Muscle layer of duodenum (tissue), 2 donors: ENCODE results near the gene CHTF18.

Experiments
- H3K27ac ChIP-seq: one replicate; pipeline ENCODE4 v1.7.0; 2013; ENCODE audit warnings: mild to moderate bottlenecking, low read length
- H3K27me3 ChIP-seq: one replicate; pipeline ENCODE4 v1.7.0; 2013; ENCODE audit warnings: low read depth, mild to moderate bottlenecking, control low read depth, low read length
- H3K36me3 ChIP-seq, 2 donors: one replicate each; pipeline ENCODE4 v1.7.0; 2013; ENCODE audit warnings: low read length in 2 of 2, control low read depth in 1 of 2, mild to moderate bottlenecking in 1 of 2; ENCODE audit not compliant: insufficient read depth in 2 of 2, control insufficient read depth in 1 of 2
- H3K4me1 ChIP-seq, 2 donors: one replicate each; pipeline ENCODE4 v1.7.0; 2013; ENCODE audit warnings: low read length in 2 of 2, mild to moderate bottlenecking in 2 of 2, control low read depth in 1 of 2, moderate library complexity in 1 of 2; ENCODE audit not compliant: insufficient read depth in 2 of 2, control insufficient read depth in 1 of 2
- H3K4me3 ChIP-seq, 2 donors: one replicate each; pipeline ENCODE4 v1.7.0; 2013; ENCODE audit warnings: low read length in 2 of 2, low read depth in 1 of 2, mild to moderate bottlenecking in 1 of 2
- H3K9me3 ChIP-seq, 2 donors: one replicate each; pipeline ENCODE4 v1.7.0; 2013; ENCODE audit warnings: low read length in 2 of 2, control low read depth in 1 of 2, mild to moderate bottlenecking in 1 of 2; ENCODE audit not compliant: control insufficient read depth in 1 of 2
- donor health status: healthy.

The CHTF18 gene

GRCh38 chr16:797120-797420 is 8.7 kb downstream of the CHTF18 start:
- Histone ChIP-seq H3K4me3 (no peak overlapping the region), H3K9me3 (no peaks in the 10 kb centered on the region), H3K36me3 (no peaks in the 10 kb centered on the region), H3K4me1 (peaks cover 0 to 4% of the 10 kb centered on the region in 2 donors), H3K27me3 (peaks cover 14% of the 10 kb centered on the region), H3K27ac (no peak overlapping the region)

- no peak overlapping the region for H3K27ac ChIP-seq
- no peaks in the 10 kb centered on the region for H3K9me3 ChIP-seq
- peaks cover 0 to 4% of the 10 kb centered on the region in 2 donors for H3K4me1 ChIP-seq
- no peaks in the 10 kb centered on the region for H3K36me3 ChIP-seq
- H3K27me3 ChIP-seq, result peaks cover 17% of the 10 kb centered on the region
- H3K4me3 ChIP-seq, result no peak overlapping the region
Observed at GRCh38 chr16:797686-798085, 9.3 kb downstream of the CHTF18 start.

- H3K36me3 ChIP-seq, result no peaks in the 10 kb centered on the region
Observed at GRCh38 chr16:798666-799065, 10.2 kb downstream of the CHTF18 start.

GRCh38 chr16:799111-799947 is 10.9 kb downstream of the CHTF18 start:
- H3K36me3 ChIP-seq, result no peaks in the 10 kb centered on the region
- H3K27me3 ChIP-seq, result peaks cover 18% of the 10 kb centered on the region
- H3K4me1 ChIP-seq, result peaks cover 0 to 4% of the 10 kb centered on the region in 2 donors
- H3K4me3 ChIP-seq, result no peak overlapping the region
- no peaks in the 10 kb centered on the region for H3K9me3 ChIP-seq
- H3K27ac ChIP-seq, result no peak overlapping the region

More at GRCh38 chr16:798666-799065, 10.2 kb downstream of the CHTF18 start:
- no peaks in the 10 kb centered on the region for H3K9me3 ChIP-seq
- H3K4me3 ChIP-seq, result no peak overlapping the region
- H3K27me3 ChIP-seq, result peaks cover 18% of the 10 kb centered on the region
- peaks cover 0 to 4% of the 10 kb centered on the region in 2 donors for H3K4me1 ChIP-seq
- no peak overlapping the region for H3K27ac ChIP-seq

GRCh38 chr16:799948-800833 is 11.8 kb downstream of the CHTF18 start, which contains the start of gene GNG13:
GNG13 (minus strand) TSS chr16:800734; CDS start chr16:799077, 1,657 bp downstream.
- peaks cover 18% of the 10 kb centered on the region for H3K27me3 ChIP-seq
- H3K4me3 ChIP-seq, result no peak within 1 kb of the TSS
- H3K36me3 ChIP-seq, result no peaks in the 10 kb centered on the region
- H3K27ac ChIP-seq, result no peak within 1 kb of the TSS
- peaks cover 0 to 4% of the 10 kb centered on the region in 2 donors for H3K4me1 ChIP-seq
- no peaks in the 10 kb centered on the region for H3K9me3 ChIP-seq

GRCh38 chr16:800834-801511 is 12.6 kb downstream of the CHTF18 start:
- Histone ChIP-seq H3K9me3 (no peaks in the 10 kb centered on the region), H3K27ac (no peak overlapping the region), H3K36me3 (no peaks in the 10 kb centered on the region), H3K4me1 (peaks cover 0 to 4% of the 10 kb centered on the region in 2 donors), H3K27me3 (peaks cover 18% of the 10 kb centered on the region), H3K4me3 (no peak overlapping the region)

GRCh38 chr16:801584-802363 is 13.4 kb downstream of the CHTF18 start:
- Histone ChIP-seq H3K9me3 (no peaks in the 10 kb centered on the region), H3K4me1 (peaks cover 0 to 7% of the 10 kb centered on the region in 2 donors), H3K4me3 (no peak overlapping the region), H3K27me3 (peaks cover 18% of the 10 kb centered on the region), H3K36me3 (no peaks in the 10 kb centered on the region), H3K27ac (no peak overlapping the region)

- Histone ChIP-seq H3K4me3 (no peak overlapping the region), H3K36me3 (no peaks in the 10 kb centered on the region), H3K27ac (no peak overlapping the region), H3K4me1 (peaks cover 0 to 7% of the 10 kb centered on the region in 2 donors), H3K9me3 (no peaks in the 10 kb centered on the region), H3K27me3 (peaks cover 18% of the 10 kb centered on the region)
Observed at GRCh38 chr16:802461-802860, 14.0 kb downstream of the CHTF18 start.

- H3K36me3 ChIP-seq, result no peaks in the 10 kb centered on the region
- H3K4me1 ChIP-seq, result peaks cover 0 to 7% of the 10 kb centered on the region in 2 donors
- no peaks in the 10 kb centered on the region for H3K9me3 ChIP-seq
- H3K27ac ChIP-seq, result no peak overlapping the region
- H3K4me3 ChIP-seq, result no peak overlapping the region
- peaks cover 18% of the 10 kb centered on the region for H3K27me3 ChIP-seq
Observed at GRCh38 chr16:802914-803753, 14.7 kb downstream of the CHTF18 start.

GRCh38 chr16:803754-804080 is 15.3 kb downstream of the CHTF18 start:
- peaks cover 3 to 12% of the 10 kb centered on the region in 2 donors for H3K4me1 ChIP-seq
- H3K27me3 ChIP-seq, result peaks cover 18% of the 10 kb centered on the region
- H3K4me3 ChIP-seq, result no peak overlapping the region
- no peaks in the 10 kb centered on the region for H3K36me3 ChIP-seq
- no peaks in the 10 kb centered on the region for H3K9me3 ChIP-seq
- no peak overlapping the region for H3K27ac ChIP-seq
